ENCODE data around the gene TRIM33.

DNA sequence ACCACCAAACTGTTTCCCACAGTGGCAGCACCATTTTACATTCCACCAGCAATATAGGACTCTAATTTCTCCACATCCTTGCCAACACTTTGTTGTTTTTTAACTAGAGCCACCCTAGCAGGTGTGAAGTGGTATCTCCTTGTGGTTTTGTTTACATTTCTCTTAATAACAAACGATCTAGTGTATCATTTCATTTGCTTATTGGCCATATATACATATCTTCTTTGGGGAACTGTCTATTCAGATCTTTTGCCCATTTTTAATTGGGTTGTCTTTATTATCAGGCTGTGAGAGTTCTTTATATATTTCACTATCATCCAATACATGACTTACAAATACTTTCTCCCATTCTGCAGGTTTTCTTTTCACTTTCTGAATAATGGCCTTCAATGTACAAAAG lies 18.0 kb downstream of the TRIM33 start:
- TF ChIP-seq, protein P1, sequence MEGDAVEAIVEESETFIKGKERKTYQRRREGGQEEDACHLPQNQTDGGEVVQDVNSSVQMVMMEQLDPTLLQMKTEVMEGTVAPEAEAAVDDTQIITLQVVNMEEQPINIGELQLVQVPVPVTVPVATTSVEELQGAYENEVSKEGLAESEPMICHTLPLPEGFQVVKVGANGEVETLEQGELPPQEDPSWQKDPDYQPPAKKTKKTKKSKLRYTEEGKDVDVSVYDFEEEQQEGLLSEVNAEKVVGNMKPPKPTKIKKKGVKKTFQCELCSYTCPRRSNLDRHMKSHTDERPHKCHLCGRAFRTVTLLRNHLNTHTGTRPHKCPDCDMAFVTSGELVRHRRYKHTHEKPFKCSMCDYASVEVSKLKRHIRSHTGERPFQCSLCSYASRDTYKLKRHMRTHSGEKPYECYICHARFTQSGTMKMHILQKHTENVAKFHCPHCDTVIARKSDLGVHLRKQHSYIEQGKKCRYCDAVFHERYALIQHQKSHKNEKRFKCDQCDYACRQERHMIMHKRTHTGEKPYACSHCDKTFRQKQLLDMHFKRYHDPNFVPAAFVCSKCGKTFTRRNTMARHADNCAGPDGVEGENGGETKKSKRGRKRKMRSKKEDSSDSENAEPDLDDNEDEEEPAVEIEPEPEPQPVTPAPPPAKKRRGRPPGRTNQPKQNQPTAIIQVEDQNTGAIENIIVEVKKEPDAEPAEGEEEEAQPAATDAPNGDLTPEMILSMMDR (IDR thresholded peaks at IDR 0.05; ENCODE audit: low read depth, low read length) = no peak
- no peak for TF ChIP-seq POLR2A (IDR thresholded peaks at IDR 0.05; ENCODE audit: extremely low read depth, insufficient read length)
- TF ChIP-seq, protein P2, sequence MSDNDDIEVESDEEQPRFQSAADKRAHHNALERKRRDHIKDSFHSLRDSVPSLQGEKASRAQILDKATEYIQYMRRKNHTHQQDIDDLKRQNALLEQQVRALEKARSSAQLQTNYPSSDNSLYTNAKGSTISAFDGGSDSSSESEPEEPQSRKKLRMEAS (IDR thresholded peaks at IDR 0.05; ENCODE audit: low read depth, low read length) = no peak
- no peak for TF ChIP-seq MYC (IDR thresholded peaks at IDR 0.05; ENCODE audit: low read depth, low read length)

Data from NB4 (cell line).